VCaP (cell line): ENCODE measurements around the gene STUM.

Source experiments
- H3K27ac ChIP-seq: fragments of 450-650 bp; 2 replicates; pipeline ENCODE4 v1.5.1; 2017
- TF ChIP-seq, protein P1 (sequence below): fragments of 450-650 bp; conservative IDR thresholded peaks from 2 replicates; pipeline ENCODE4 v1.5.1; 2017; ENCODE audit warnings: mild to moderate bottlenecking, moderate library complexity

Gene STUM

GRCh38 chr1:226631229-226632000, 82.9 kb downstream of the STUM start:
- H3K27ac ChIP-seq, result no peak overlapping the region
- TF ChIP-seq, protein P1, sequence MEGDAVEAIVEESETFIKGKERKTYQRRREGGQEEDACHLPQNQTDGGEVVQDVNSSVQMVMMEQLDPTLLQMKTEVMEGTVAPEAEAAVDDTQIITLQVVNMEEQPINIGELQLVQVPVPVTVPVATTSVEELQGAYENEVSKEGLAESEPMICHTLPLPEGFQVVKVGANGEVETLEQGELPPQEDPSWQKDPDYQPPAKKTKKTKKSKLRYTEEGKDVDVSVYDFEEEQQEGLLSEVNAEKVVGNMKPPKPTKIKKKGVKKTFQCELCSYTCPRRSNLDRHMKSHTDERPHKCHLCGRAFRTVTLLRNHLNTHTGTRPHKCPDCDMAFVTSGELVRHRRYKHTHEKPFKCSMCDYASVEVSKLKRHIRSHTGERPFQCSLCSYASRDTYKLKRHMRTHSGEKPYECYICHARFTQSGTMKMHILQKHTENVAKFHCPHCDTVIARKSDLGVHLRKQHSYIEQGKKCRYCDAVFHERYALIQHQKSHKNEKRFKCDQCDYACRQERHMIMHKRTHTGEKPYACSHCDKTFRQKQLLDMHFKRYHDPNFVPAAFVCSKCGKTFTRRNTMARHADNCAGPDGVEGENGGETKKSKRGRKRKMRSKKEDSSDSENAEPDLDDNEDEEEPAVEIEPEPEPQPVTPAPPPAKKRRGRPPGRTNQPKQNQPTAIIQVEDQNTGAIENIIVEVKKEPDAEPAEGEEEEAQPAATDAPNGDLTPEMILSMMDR, result no peak

DNA sequence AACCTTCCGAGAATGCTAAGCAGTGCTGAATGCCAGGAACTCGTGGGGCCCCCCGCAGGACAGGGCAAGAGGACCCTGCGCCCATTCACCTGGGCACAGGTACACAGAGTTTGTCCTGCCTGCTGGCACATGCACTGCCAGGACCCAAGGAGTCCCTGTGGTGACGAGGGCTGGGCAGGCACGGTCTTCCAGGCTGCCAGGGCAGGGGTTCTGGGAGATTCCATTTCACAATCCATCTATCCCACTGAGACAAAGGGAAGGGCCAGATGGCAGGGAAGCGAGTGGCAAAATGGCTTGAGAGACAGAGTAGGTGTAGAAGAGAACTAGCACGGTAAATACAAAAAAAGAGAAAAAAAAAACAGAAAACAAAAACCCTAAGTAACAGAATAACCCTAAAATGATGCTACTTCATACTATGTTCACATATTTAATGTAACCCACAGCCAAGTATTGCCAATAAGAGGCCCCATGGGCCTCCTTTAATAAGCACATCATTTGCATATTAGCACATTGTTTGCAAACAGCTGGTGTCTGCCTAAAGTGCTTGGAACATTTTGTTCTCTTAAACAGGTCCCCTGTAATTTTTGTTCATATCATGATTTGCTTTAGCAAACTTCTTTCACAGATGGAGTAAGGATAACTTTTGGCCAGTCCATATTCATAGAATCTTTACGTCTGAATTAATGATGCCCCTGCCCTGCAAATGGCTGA, 83.8 kb downstream of the STUM start:
- TF ChIP-seq, protein P1, result no peak
- no peak overlapping the region for H3K27ac ChIP-seq

DNA sequence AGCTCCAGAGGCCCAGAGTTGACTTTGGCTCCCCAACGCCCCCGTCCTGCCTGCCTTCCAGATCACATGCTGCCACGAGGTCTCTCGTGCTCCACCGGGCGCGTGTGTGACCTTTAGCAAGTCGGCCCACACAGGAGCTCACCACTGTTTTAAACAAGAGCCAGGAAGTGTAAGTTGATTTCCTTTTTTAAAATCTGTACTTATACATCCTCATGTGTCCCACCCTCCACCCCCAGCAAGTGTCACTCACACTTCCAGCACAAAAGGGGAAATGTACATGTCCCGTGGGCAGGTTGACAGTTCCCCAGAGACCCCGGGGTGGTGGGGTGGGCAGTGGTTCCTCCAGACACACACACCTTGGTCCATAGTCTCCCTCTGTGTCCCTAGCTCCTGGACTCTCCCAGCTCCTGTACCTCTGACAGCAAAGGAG, 84.4 kb downstream of the STUM start:
- TF ChIP-seq, protein P1, result no peak
- no peak overlapping the region for H3K27ac ChIP-seq

DNA sequence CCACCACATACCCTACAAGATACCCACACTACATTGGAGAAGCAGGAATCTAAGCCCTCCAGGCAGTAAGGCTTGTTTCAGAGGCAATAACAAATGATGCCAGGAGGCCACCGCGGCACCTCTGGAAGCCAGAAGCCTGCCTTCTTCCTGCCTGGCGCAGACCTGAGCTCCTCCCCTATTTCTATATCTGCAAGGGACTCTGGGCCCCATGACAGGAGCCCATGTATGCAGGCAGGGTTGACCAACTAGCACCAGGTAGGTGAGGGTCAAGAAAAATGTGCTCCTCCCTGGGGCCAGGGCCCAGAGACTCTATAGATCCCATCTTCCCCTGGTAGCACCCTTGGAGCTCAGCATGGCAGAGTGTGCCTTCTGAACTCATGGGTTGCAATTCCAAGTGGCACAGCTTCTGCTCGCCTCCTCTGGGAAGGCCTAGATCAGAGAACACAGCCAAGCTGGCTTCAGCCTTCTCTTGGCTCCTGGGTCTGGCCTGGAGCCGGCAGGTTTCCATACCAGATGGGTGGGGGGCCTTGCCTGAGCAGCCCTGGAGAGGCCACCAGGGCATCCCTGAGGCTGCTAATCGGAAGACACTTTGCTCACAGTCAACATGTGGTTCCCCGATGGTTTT, 85.1 kb downstream of the STUM start:
- TF ChIP-seq, protein P1, result no peak
- 0 out of 2 replicates have a peak overlapping the region, but pooled peaks have one; percentile 2 for H3K27ac ChIP-seq

DNA sequence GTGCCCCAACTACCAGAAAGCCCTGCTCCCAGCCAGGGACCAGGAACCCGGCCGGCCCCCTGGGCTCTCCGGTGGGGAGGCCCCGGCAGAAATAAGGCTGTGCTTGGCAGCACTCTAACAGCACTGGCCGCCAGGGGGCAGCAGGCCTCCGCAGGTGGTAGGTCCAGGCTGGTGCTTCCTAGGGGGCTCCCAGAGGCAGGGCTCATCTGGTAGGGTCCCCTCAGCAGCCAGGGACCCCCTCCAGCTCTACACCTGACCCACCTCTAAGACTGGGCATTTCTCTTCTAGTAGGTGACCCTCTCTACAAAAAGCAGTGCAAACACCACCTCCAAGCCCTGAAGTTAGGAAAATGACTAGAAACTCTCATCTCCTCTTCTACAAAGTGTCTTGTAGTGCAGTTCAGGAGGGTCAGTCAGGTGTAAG, 85.6 kb downstream of the STUM start:
- TF ChIP-seq, protein P1, result peak; percentile 94
- 0 out of 2 replicates have a peak overlapping the region, but pooled peaks have one; percentile 2 for H3K27ac ChIP-seq

DNA sequence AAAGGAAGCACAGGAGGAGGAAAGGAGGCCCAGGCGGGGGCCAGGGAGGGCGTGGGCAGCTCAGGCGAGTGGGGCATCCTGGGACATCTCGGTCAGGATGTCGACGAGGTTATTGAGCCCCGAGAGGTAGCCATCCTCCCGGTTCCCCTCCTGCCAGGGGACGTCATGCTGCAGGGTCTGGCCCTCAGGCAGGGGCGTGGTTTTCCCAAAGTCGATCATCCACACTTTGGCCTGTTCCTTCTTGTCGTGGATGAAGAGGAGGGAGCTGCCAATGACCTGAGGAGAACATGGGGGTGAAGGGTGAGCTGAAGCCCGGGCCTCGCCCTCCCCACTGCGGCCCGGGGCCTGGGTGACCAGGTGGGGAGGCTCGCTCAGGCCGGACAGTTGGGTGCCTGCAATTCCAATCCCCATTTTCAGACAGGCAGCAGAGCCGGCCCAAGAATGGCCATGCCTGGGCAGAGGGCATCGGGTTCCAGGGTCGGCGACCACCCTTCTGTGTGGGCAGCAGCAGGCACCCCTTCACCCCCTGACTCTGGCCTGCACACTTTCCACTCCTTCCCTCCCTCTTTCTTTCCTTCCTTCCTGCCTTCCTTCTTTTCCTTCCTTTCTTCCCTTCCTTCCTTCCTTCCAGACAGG, 86.2 kb downstream of the STUM start:
- TF ChIP-seq, protein P1, result no peak
- no peak overlapping the region for H3K27ac ChIP-seq
